ENCODE results near the gene MYL4. TPM values are rescaled to one million over a fixed set of nuclear protein-coding genes. Genes with fewer than 3 reads are reported as not detected.

MYL4 gene
- total RNA-seq, 1 donor from 2014 or later, result not detected

- peaks cover 4% of the 10 kb centered on the region for H3K36me3 ChIP-seq (ENCODE audit: control insufficient read depth, insufficient read depth, low read length)
- TF ChIP-seq CTCF (IDR thresholded peaks at IDR 0.05; ENCODE audit: insufficient read depth, low read length, poor library complexity, severe bottlenecking), result no peak
- no peak overlapping the region for H3K4me3 ChIP-seq (ENCODE audit: low read depth, low read length)
- no peak for DNase-seq (ENCODE audit: low read depth)
- no peaks in the 10 kb centered on the region for H3K27me3 ChIP-seq (ENCODE audit: control insufficient read depth, insufficient read depth, low read length)
Measured at GRCh38 chr17:47272491-47272890, 63.3 kb downstream of the MYL4 start.

- Histone ChIP-seq H3K27me3 (ENCODE audit: control insufficient read depth, insufficient read depth, low read length) (no peaks in the 10 kb centered on the region), H3K4me3 (ENCODE audit: low read depth, low read length) (no peak overlapping the region), H3K36me3 (ENCODE audit: control insufficient read depth, insufficient read depth, low read length) (peaks cover 4% of the 10 kb centered on the region)
- TF ChIP-seq CTCF (IDR thresholded peaks at IDR 0.05; ENCODE audit: insufficient read depth, low read length, poor library complexity, severe bottlenecking), result no peak
- DNase-seq (ENCODE audit: low read depth), result no peak
Measured at GRCh38 chr17:47273245-47273644, 64.1 kb downstream of the MYL4 start.

Other genes with a start within 250 kb of the MYL4 start
- not detected in 2 replicates for gene RPRML, start 230.1 kb upstream of the MYL4 start, total RNA-seq
- gene CDC27, start 20.1 kb upstream of the MYL4 start, total RNA-seq, result 56.1 and 62.7 TPM in 2 replicates
- 174 and 183 TPM in 2 replicates for gene ITGB3, start 44.5 kb downstream of the MYL4 start, total RNA-seq
- gene EFCAB13, start 114.6 kb downstream of the MYL4 start, total RNA-seq, result 6.7 and 9.2 TPM in 2 replicates